Stimulated activated CD4-positive, alpha-beta T cell treated with anti-CD3 and anti-CD28 coated beads, Interleukin-1b, Interleukin-23, amount 100 ng/mL, for 48 hours (primary cell): Measurements from ENCODE around the gene SLC24A4.
A peak's percentile ranks its signal among the peaks of the same experiment; 100 is the strongest.
"Not testable (repeated sequence)": the region's sequence is repeated elsewhere in the genome, so short reads cannot be mapped to it uniquely, and the experiment has no call there.

Experiments
- DNase-seq: peaks from one replicate; pipeline ENCODE4 v3.0.0-alpha.2; 2020

Gene SLC24A4

GRCh38 chr14:92528486-92529100 lies 205.6 kb downstream of the SLC24A4 start:
- DNase-seq, result no peak

GRCh38 chr14:92529903-92530302 lies 206.9 kb downstream of the SLC24A4 start:
- no peak for DNase-seq

DNA sequence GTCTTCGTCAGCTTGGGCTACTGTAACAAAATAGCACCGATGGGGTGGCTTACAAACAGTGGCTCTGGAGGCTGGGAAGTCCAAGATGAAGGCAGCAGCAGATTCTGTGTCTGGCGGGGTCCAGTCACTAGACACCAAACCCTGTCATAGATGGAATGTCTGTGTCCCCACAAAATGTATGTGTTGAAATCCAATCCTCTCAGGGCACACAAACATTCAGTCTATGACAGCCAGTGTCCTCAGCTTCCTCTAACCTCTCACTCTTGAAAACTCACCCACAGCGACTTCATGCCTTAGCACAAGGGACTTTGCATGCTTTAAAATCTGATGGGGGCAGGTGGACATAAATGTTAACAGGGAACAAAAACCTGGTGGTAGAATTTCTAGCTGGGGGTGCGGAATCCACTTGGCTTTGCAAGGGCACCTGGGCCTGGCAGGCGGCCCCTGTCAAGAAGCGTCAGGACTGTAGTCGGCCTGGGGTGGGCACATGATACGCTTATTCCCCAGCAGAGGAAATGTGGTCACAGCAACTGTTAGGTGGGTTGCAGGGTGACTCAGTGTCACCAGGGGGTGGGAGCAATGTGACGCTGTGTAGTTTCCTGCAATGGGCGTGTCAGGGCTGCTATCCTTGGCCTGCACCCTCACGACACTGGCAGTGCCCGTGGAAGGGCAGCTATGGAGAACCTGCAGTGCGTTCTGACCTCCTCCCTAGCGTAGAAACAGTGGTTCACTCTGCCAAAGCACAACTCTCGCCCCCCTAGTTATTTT lies 208.3 kb downstream of the SLC24A4 start:
- DNase-seq, result peak; percentile 47

GRCh38 chr14:92532490-92533163 lies 209.7 kb downstream of the SLC24A4 start:
- DNase-seq, result no peak

DNA sequence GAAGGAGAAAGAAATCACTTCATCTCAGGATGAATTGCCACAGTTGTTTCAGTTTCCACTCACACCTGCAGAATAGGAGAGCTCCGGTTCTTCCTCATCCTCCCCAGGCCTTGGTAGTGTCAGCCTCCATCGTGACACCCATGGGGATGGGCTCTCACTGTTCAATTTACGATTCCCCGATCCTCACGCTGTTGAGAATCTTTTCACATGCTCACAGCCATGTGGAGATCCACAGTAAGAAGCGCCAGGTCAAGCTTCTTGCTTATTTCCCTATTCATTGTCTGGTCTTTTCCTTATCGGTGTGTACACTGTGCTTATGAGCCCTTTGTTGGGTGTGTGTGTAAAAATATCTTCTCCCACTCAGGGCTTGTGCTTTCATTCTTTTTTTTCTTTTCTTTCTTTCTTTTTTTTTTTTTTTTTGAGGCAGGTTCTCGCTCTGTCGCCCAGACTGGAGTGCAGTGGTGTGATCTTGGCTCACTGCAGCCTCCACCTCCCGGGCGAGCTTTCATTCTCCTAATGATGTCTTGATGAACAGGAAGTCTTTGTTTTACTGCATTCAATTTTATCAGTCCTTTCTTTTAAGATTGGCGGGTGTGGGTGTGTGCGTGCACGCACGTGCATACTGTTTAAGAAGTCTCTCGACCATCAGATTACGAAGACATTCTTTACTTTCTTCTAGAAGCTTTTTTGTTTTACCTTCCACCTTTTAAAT lies 212.1 kb downstream of the SLC24A4 start:
- no peak for DNase-seq

- not testable (repeated sequence) for DNase-seq
These were observed 213.3 kb downstream of the SLC24A4 start for GRCh38 chr14:92536231-92536630.

- no peak for DNase-seq
These were observed 215.5 kb downstream of the SLC24A4 start for GRCh38 chr14:92538412-92538985.

- DNase-seq, result no peak
These were observed 216.5 kb downstream of the SLC24A4 start for GRCh38 chr14:92539419-92539818.

DNA sequence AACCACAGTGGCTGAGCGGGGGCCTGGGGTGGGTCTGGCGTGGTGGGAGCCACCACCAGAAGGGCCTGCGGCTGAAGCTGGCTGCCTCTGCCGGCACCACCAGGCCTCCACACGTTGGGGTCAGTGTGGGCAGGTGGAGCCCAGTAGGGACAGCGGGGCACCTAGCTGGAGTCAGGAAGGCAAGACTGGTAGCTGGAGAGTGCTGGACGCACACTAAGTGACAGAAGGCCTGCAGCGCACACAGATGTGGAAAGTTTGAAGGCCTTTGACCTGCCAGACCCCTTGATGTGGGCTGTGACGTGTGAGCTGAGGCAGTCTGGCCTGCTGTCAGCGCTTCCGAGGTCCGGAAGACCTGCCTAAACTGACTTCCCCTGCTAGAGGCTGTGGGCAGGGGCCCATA lies 216.9 kb downstream of the SLC24A4 start:
- DNase-seq, result no peak

DNA sequence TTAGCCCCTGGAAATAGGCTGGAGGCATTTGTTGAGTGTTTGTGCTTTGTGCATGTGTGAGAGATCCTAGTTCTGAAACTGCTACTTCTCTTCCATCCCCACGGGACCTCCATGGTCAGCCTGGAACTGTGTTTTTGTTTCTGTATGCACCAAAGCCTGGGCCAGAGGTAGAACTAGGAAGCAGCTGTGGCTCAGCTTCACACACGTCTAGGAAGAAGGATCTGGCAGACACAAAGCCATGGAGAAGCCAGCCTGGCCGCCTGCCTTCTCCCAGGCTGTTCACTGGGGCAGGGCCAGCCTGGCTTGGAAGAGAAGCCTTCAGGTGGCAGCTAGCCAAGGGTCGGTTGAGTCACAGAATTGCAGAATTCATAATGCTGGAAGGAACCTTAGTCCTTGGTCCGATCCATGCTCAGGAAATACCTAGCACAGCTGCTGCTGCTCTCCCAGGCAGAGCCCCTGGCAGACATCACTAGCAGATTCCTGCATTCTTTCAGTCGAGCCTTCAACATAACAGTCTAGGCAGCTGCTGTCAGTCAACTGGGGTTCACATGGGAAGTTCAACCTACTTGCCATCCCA lies 217.6 kb downstream of the SLC24A4 start:
- DNase-seq, result no peak

- no peak for DNase-seq
These were observed 220.0 kb downstream of the SLC24A4 start for GRCh38 chr14:92542766-92543554.

GRCh38 chr14:92544051-92544720 lies 221.2 kb downstream of the SLC24A4 start:
- DNase-seq, result no peak

DNA sequence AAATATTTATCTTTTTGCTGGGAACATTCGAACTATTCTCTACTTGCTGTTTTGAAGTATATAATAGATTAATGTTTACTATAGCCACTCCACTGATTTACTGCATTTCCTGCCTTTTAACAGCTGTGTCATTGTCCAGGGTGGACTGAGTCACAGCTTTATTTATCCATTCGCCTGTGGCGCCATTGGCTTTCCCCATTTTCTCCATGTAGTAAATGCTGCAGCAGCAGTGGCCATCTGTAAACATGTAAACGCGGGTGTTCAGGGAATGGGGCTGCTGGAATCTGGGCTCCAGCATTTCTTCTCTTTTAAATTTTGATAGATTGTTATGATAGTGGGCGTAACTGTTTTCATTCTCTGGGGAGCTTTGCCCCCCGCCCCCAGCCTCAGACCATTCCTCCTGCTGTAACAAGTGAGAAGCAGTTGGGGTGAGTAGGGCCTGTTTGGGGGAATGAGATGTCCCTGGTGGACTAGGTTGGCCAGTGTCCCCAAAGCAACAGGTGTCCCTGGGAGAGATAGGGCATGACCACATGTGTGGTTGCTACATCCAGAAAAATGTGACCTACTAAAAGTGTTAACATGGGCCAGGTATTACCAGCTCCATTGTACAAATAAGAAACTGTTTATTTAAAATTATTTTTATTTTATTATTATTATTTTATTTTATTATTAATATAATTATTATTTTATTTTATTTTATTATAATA lies 223.5 kb downstream of the SLC24A4 start:
- DNase-seq, result no peak

DNA sequence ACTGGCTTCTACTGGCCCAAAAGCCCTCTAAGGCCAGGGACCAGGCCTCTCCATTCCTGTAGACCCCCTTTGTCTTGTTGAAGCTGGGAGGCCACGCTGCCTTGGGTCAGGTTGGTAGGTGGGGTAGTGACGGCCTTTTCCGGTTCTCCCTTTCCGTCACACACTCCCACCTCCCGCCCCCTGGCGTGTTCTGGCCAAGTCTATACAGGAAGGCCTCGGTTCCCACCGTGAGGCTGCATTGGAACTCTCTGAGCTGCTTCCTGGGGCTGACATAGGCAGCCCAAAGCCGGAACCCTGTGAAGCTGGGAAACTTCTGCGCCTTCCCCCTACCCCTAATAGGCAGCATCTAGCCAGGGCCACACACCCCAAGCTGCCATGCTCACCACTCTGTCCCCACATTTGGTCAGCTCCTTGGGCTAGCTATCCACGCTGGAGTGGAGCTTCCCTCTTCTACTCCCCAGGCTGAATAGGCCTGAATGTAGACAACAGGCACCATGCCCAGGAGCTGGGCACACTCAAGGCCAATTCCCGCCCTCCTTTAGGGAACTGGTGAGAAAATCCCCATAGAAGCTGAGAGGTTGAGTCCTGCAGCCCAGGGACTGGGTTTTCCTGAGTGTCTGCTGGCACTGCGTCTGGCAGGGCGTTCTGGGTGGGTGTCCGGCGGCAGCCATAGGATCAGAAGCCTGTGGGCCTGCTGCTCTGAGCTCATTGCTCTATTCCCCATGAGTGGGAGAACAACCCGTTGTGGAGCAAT lies 226.3 kb downstream of the SLC24A4 start:
- no peak for DNase-seq

DNA sequence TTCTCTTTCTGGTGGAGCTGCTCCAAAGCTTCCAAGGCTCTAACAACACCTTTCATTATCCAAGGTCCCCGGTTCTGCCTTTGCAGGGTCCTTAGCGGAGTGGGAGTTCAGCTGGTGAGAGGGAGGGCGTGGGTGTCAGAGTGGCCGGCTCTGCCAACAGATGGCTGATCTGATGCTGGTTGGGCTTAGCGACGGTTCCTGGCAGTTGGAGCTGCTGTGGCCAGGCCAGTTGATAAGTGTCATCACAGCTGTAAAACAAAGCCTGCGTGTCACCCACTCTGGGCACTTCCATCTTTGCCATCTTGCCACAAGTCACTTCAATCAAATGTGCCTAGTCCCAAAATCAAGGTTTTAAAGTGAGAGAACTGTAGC lies 226.9 kb downstream of the SLC24A4 start:
- no peak for DNase-seq
